HG03439 (cell line): Measurements from ENCODE around the gene FBXL16.

Experiments
- ATAC-seq: cut with Tn5 transposase; IDR thresholded peaks from one replicate; pipeline ENCODE4 v1.9.1; 2021; ENCODE audit warnings: mild to moderate bottlenecking, moderate library complexity; ENCODE audit not compliant: unreplicated experiment

The FBXL16 gene

DNA sequence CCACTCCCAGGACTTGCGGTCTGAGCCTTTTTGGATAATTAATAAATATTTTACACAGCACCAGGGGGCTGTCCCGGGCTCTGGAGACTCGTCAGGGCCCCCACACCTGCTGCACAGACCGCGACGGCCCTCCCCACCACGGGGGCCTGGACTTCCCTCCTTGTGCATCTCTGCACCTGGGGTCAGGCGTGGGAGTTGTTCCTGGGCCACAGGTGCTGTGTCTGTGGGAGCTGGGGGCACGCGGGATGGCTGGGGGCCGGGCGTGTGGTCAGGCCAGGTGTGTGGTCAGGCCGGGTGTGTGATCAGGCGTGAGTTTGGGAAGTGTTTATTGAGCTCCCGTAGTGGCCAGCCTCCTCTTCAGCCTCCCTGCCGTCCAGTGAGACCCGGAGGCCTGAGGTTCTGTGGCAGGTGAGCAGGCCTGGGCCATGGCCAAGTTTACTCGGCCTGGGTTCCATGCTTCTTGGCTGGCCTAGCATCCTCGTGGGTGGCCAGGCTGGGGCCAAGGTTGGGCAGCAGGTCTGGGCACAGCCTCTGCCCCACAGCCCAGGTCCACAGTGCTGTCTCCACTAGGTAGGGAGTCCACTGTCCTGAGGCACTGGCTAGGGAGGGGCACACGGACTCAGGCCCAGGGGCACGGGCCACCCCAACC, 27.3 kb downstream of the FBXL16 start:
- ATAC-seq: no peak

GRCh38 chr16:677316-678190, 28.0 kb downstream of the FBXL16 start:
- no peak for ATAC-seq

DNA sequence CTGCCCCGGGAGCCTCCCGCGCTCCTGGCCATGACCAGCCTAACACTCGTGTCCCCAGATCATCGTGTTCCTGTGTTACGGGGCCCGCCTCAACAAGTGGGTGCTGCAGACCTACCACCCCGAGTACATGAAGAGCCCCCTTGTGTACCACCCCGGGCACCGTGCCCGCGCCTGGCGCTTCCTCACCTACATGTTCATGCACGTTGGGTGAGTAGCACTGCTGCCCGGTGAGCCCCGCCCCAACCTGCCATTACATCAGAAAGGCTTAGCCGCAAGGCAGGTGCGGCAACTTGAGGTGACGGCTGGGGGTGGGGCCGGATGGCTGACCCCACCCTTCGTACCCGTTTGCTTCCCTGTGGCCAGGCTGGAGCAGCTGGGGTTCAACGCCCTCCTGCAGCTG, 28.7 kb downstream of the FBXL16 start:
- ATAC-seq: no peak

DNA sequence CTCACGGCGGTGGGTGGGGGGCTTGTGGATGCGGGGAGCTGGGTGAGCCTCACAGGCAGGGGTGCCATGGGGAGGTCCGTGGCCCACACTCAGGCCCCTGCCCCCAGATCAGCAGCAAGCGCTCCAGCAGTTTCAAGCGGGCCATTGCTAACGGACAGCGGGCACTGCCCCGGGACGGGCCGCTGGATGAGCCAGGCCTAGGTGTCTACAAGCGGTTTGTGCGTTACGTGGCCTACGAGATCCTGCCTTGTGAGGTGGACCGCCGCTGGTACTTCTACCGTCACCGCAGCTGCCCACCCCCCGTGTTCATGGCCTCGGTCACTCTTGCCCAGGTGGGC, 29.1 kb downstream of the FBXL16 start:
- no peak for ATAC-seq

DNA sequence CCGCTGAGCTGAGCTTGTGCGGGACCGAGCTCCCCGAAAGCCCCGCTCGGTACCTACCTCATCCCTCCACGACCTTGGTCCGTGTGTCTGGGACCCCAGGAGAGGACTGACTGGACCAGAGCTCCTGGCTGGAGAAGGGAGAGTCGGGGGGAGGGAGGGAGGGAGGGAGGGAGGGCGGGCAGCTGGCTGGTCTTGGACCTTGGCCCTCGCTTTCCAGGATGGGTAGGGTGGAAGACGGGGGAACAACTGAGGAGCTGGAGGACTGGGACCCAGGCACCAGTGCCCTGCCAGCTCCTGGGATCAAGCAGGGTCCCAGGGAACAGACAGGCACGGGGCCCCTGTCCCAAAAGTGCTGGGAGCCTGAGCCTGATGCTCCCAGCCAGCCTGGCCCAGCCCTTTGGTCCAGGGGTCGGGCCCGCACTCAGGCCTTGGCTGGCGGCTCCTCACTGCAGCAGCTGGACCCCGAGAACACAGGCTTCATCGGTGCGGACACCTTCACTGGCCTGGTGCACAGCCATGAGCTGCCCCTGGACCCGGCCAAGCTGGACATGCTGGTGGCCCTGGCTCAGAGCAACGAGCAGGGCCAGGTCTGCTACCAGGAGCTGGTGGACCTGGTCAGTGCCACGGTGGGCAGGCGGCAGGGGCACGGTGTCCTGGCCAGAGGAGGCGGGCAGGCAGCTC, 29.6 kb downstream of the FBXL16 start:
- ATAC-seq: no peak

GRCh38 chr16:674968-675883, 30.4 kb downstream of the FBXL16 start, which contains the start of gene RHBDL1:
RHBDL1 (plus strand) TSS chr16:675671; CDS start chr16:675791, 120 bp downstream.
- ATAC-seq: no peak

- ATAC-seq: no peak
Observed at GRCh38 chr16:674214-674881, 31.3 kb downstream of the FBXL16 start.

DNA sequence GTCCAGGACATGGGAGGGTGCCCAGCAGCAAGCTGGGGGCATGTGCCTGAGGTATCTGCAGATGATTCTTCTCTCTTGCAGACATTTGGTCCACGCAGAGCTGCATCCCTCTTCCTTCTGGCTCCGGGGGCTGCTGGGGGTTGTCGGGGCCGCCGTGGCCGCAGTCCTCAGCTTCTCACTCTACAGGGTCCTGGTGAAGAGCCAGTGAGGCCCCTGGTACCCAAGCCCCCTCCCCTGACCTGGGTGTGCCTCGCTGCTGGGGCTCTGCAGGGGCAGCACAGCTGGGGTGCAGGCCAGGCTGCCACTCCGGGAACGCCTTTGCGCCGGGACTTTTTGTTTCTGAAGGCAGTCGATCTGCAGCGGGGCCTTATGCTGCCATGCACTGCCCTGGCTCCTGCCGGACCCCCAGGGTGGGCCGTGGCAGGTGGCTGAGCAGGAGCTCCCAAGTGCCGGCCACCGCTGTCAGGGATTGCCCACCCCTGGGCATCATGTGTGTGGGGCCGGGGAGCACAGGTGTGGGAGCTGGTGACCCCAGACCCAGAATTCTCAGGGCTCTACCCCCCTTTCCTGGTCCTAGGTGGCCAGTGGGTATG, 32.1 kb downstream of the FBXL16 start:
- ATAC-seq: no peak

DNA sequence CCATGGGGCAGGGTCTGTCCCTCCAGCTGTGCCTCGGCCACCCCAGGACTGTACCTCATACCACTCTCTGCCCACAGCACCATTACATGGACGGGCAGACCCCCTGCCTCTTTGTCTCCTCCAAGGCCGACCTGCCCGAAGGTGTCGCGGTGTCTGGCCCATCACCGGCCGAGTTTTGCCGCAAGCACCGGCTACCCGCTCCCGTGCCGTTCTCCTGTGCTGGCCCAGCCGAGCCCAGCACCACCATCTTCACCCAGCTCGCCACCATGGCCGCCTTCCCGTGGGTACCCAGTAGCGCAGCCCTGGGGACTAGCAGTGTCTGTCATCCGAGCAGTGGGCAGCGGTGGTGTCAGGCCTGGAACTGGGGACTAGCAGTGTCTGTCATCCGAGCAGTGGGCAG, 32.8 kb downstream of the FBXL16 start:
- ATAC-seq: no peak

DNA sequence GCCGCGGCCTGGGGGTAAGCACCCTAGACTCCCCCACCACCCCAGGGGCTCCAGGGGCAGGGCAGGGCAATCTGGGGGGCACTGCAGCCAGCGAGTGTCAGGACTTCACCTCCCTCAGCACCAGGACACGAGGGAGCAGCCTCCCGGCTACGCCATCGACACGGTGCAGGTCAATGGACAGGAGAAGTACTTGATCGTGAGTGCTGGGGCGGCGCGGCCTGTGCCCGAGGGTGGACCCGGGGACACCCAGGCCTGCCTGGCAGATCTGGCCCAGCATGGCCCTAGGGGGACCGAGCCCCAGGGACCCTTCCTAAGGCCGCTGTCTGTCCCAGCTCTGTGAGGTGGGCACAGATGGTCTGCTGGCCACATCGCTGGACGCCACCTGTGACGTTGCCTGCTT, 33.2 kb downstream of the FBXL16 start:
- no peak for ATAC-seq

GRCh38 chr16:671353-672131, 34.1 kb downstream of the FBXL16 start:
- no peak for ATAC-seq

DNA sequence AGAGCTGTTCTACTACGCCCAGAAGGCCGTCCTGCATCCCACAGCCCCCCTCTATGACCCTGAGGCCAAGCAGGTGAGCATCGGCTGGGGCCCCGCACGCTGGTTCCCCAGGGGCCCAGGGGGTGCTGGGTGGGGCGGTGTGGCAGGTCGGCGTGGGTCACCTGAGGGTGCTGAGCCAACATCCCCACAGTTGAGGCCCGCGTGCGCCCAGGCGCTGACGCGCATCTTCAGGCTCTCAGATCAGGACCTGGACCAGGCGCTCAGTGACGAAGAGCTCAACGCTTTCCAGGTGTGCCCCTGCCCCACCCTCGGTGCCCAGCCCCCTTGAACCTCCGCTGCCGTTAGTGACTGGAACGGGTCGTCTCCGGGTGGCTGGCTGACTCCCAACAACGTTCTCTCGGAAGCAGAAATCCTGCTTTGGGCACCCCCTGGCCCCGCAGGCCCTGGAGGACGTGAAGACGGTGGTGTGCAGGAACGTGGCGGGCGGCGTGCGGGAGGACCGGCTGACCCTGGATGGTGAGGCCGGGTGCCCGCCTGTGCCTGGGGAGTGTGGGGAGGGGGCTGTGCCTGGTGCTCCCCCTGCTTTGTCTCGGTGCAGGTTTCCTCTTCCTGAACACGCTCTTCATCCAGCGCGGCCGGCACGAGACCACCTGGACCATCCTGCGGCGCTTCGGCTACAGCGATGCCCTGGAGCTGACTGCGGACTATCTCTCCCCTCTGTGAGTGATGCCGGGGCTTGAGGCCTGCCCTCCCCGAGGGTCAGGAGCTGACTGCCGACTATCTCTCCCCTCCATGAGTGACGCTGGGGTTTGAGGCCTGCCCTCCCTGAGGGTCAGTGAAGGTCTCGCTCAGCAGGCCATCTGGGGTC, 34.9 kb downstream of the FBXL16 start:
- ATAC-seq: no peak

DNA sequence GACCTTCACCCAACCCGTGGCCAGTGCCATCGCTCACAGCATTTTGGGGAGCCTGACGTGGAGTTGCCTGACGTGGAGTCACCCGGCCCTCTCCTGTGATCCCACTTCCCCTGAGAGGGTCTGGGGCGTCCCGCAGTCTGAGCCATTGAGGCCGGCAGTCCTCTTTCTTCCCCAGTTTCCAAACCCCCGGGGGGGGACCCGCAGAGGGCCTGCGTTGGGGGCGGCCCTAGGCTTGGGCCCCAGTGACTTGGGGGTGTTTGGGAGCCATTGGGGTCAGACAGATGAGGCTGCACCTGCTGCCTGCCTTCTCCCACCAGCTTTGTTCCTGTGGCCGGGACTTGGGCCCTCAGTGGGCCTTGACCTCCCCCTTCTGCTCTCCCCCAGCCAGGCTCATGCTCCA, 35.9 kb downstream of the FBXL16 start:
- ATAC-seq: no peak

DNA sequence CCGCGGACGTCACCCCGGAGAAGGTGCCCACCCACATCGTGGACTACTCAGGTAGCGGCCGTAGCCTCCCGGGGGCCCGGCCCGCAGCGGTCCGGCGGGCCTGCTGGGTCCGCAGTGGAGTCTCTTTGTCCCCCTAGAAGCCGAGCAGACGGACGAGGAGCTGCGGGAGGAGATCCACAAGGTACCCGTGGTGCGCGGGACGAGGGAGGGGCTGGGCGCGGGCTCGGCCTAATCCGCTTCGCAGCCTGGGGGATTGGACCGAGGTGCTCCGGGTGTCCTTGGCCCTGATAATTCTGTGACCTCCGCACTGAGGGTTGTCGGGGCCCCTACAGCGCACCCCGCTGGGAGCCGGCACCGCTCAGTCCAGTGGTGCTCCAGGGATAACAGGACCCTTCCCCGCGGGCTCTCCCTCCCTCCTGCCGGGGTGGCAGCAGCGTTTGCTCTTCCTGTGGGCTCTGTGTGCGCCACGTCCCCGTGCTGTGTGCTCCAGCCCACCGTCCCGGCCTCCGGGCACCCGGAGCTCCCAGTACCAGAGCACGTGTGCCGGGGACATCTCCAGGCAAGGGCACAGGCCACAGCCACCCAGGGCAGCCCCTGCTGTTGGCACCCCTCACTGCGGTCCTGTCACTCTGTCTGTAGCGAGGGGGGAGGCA, 37.0 kb downstream of the FBXL16 start:
- ATAC-seq: peak; percentile 3

GRCh38 chr16:667780-668518, 37.7 kb downstream of the FBXL16 start, which contains the start of gene RHOT2:
RHOT2 (plus strand) TSS chr16:668132; CDS start chr16:668200, 68 bp downstream.
- peak; percentile 62 for ATAC-seq

DNA sequence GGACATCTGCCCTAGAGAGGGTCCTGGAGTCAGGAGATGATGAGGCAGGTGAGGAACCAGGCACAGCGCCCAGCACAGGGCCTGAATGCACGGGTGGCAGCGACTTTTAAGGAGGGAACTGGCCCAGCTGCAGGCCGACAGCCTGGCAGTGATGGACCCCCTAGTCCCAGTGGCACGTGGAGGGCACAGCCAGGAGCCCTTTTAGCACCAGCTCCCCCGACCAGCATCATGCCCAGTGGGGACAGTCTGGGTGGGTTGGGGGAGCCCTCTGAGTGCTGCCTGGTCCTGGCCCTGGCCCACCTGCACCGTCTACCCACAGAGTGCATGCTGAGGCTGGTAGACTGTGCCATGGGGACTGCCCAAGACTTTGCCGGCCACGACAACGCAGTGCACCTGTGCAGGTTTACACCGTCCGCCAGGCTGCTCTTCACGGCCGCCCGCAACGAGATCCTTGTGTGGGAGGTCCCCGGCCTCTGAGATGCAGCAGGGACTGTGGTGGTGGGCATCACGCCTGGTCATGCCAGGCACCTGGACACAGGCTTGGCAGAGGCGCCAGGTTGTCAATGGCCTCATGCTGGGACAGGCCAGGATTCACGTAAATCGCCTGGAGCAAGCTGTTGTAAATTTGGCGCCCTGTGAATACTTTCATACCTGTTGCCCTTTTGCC, 38.4 kb downstream of the FBXL16 start:
- no peak for ATAC-seq
